GM18517 (cell line): Measurements from ENCODE around the gene PDE7B.

ENCODE experiments used
- ATAC-seq: cut with Tn5 transposase; IDR thresholded peaks from one replicate; pipeline ENCODE4 v1.9.1; 2021; ENCODE audit warnings: mild to moderate bottlenecking, moderate library complexity; ENCODE audit not compliant: unreplicated experiment

Gene PDE7B

GRCh38 chr6:135884136-135884535 is 32.6 kb downstream of the PDE7B start:
- no peak for ATAC-seq

- ATAC-seq = no peak
Measured at GRCh38 chr6:135887069-135887468, 35.6 kb downstream of the PDE7B start.

- no peak for ATAC-seq
Measured at GRCh38 chr6:135888818-135889217, 37.3 kb downstream of the PDE7B start.

- ATAC-seq = no peak
Measured at GRCh38 chr6:135890876-135891275, 39.4 kb downstream of the PDE7B start.

GRCh38 chr6:135891710-135892109 is 40.2 kb downstream of the PDE7B start:
- ATAC-seq = no peak

- no peak for ATAC-seq
Measured at GRCh38 chr6:135895231-135895911, 43.9 kb downstream of the PDE7B start.

GRCh38 chr6:135897087-135897486 is 45.6 kb downstream of the PDE7B start:
- ATAC-seq = no peak

- no peak for ATAC-seq
Measured at GRCh38 chr6:135901774-135902524, 50.4 kb downstream of the PDE7B start.

- no peak for ATAC-seq
Measured at GRCh38 chr6:135902756-135903331, 51.3 kb downstream of the PDE7B start.

- ATAC-seq = no peak
Measured at GRCh38 chr6:135904666-135905065, 53.2 kb downstream of the PDE7B start.

GRCh38 chr6:135905604-135906300 is 54.3 kb downstream of the PDE7B start:
- ATAC-seq = no peak

GRCh38 chr6:135906542-135906941 is 55.0 kb downstream of the PDE7B start:
- no peak for ATAC-seq

- no peak for ATAC-seq
Measured at GRCh38 chr6:135906972-135907465, 55.5 kb downstream of the PDE7B start.

- peak; percentile 80 for ATAC-seq
Measured at GRCh38 chr6:135909737-135910387, 58.4 kb downstream of the PDE7B start.

- no peak for ATAC-seq
Measured at GRCh38 chr6:135910790-135911618, 59.5 kb downstream of the PDE7B start.

- ATAC-seq = no peak
Measured at GRCh38 chr6:135913785-135914184, 62.3 kb downstream of the PDE7B start.

- no peak for ATAC-seq
Measured at GRCh38 chr6:135919026-135919425, 67.5 kb downstream of the PDE7B start.

- no peak for ATAC-seq
Measured at GRCh38 chr6:135920689-135921088, 69.2 kb downstream of the PDE7B start.

GRCh38 chr6:135921188-135921587 is 69.7 kb downstream of the PDE7B start:
- ATAC-seq = no peak

GRCh38 chr6:135922174-135922573 is 70.7 kb downstream of the PDE7B start:
- ATAC-seq = no peak
